Immature natural killer cell (primary cell): ENCODE results near the gene IL1RAP. TPM values are rescaled to one million over a fixed set of nuclear protein-coding genes. Genes with fewer than 3 reads are reported as not detected.

Source experiments
- DNase-seq, 3 donors: peaks; one replicate each; pipeline ENCODE4 v3.0.0; 2022; ENCODE audit warnings: mixed read lengths in 1 of 3
- H3K27ac Mint-ChIP-seq, 6 donors: one replicate each; pipeline ENCODE4 v1.8.0; 2020; ENCODE audit warnings: mixed read lengths in 6 of 6, mild to moderate bottlenecking in 5 of 6, inconsistent platforms in 4 of 6, moderate library complexity in 3 of 6
- H3K27me3 Mint-ChIP-seq, 3 donors: one replicate each; pipeline ENCODE4 v1.8.0; 2020 to 2021; ENCODE audit warnings: low read depth in 3 of 3, mild to moderate bottlenecking in 3 of 3, mixed read lengths in 3 of 3, moderate library complexity in 3 of 3, inconsistent platforms in 1 of 3
- H3K36me3 Mint-ChIP-seq, 3 donors: one replicate each; pipeline ENCODE4 v1.8.0; 2020; ENCODE audit warnings: mixed read lengths in 3 of 3, inconsistent platforms in 2 of 3, mild to moderate bottlenecking in 2 of 3
- H3K4me1 Mint-ChIP-seq, 2 donors: one replicate each; pipeline ENCODE4 v1.8.0; 2020; ENCODE audit warnings: inconsistent platforms in 2 of 2, mild to moderate bottlenecking in 2 of 2, mixed read lengths in 2 of 2, moderate library complexity in 1 of 2
- H3K4me3 Mint-ChIP-seq, 5 donors: one replicate each; pipeline ENCODE4 v1.8.0; 2020; ENCODE audit warnings: mild to moderate bottlenecking in 5 of 5, mixed read lengths in 5 of 5, inconsistent platforms in 3 of 5, moderate library complexity in 3 of 5
- H3K9me3 Mint-ChIP-seq, 6 donors: one replicate each; pipeline ENCODE4 v1.8.0; 2020; ENCODE audit warnings: mild to moderate bottlenecking in 6 of 6, mixed read lengths in 6 of 6, inconsistent platforms in 4 of 6, moderate library complexity in 3 of 6
- polyA plus RNA-seq, 3 donors: library from polyadenylated mRNA; unstranded; fragments of 300-500 nt; fragmentation: Illumina TruSeq; gene quantifications; one replicate each; pipeline ENCODE4 v1.2.3, GENCODE V29; 2021

Gene IL1RAP
- polyA plus RNA-seq, 3 donors from 2014 or later: 2.0 to 5.6 (median 2.4) TPM

GRCh38 chr3:190581041-190581541 lies 67.2 kb downstream of the IL1RAP start:
- Mint-ChIP-seq H3K4me1 (peaks cover 4 to 14% of the 10 kb centered on the region in 2 donors), H3K36me3 (peaks cover 0 to 11% (median 4%) of the 10 kb centered on the region in 3 donors), H3K4me3 (no peak overlapping the region), H3K9me3 (peaks cover 0 to 2% (median 0%) of the 10 kb centered on the region in 6 donors), H3K27me3 (no peaks in the 10 kb centered on the region), H3K27ac (no peak overlapping the region)
- DNase-seq: no peak

GRCh38 chr3:190582667-190583066 lies 68.8 kb downstream of the IL1RAP start:
- DNase-seq: no peak
- Mint-ChIP-seq H3K9me3 (no peaks in the 10 kb centered on the region), H3K27ac (no peak overlapping the region), H3K36me3 (peaks cover 0 to 8% (median 4%) of the 10 kb centered on the region in 3 donors), H3K4me1 (peaks cover 19 to 30% of the 10 kb centered on the region in 2 donors), H3K27me3 (no peaks in the 10 kb centered on the region), H3K4me3 (no peak overlapping the region)

- no peaks in the 10 kb centered on the region for H3K9me3 Mint-ChIP-seq
- H3K27ac Mint-ChIP-seq: peak overlapping the region in 5 of 6 donors; percentile 25 to 70 (median 61)
- DNase-seq: no peak
- peaks cover 19 to 22% of the 10 kb centered on the region in 2 donors for H3K4me1 Mint-ChIP-seq
- peaks cover 0 to 4% (median 0%) of the 10 kb centered on the region in 3 donors for H3K36me3 Mint-ChIP-seq
- H3K4me3 Mint-ChIP-seq: peak overlapping the region in 4 of 5 donors; percentile 28 to 42 (median 32)
- H3K27me3 Mint-ChIP-seq: no peaks in the 10 kb centered on the region
Observed at GRCh38 chr3:190585805-190586630, 72.1 kb downstream of the IL1RAP start.

- Mint-ChIP-seq H3K27me3 (no peaks in the 10 kb centered on the region), H3K4me1 (peaks cover 19 to 21% of the 10 kb centered on the region in 2 donors), H3K27ac (peak overlapping the region; percentile 25 to 70 (median 58)), H3K36me3 (peaks cover 0 to 4% (median 0%) of the 10 kb centered on the region in 3 donors), H3K4me3 (peak overlapping the region in 4 of 5 donors; percentile 28 to 42 (median 32)), H3K9me3 (no peaks in the 10 kb centered on the region)
- peak in 2 of 3 donors; percentile 2 to 14 for DNase-seq
Observed at GRCh38 chr3:190586631-190587011, 72.7 kb downstream of the IL1RAP start.

GRCh38 chr3:190588570-190588969 lies 74.7 kb downstream of the IL1RAP start:
- Mint-ChIP-seq H3K27me3 (peaks cover 0 to 4% (median 0%) of the 10 kb centered on the region in 3 donors), H3K4me3 (no peak overlapping the region), H3K4me1 (peaks cover 19 to 21% of the 10 kb centered on the region in 2 donors), H3K27ac (no peak overlapping the region), H3K9me3 (no peaks in the 10 kb centered on the region), H3K36me3 (peaks cover 0 to 4% (median 4%) of the 10 kb centered on the region in 3 donors)
- no peak for DNase-seq

- H3K4me3 Mint-ChIP-seq: no peak overlapping the region
- peaks cover 0 to 4% (median 0%) of the 10 kb centered on the region in 3 donors for H3K27me3 Mint-ChIP-seq
- no peak for DNase-seq
- H3K4me1 Mint-ChIP-seq: peaks cover 19 to 21% of the 10 kb centered on the region in 2 donors
- H3K27ac Mint-ChIP-seq: no peak overlapping the region
- H3K36me3 Mint-ChIP-seq: peaks cover 0 to 4% (median 4%) of the 10 kb centered on the region in 3 donors
- H3K9me3 Mint-ChIP-seq: no peaks in the 10 kb centered on the region
Observed at GRCh38 chr3:190589326-190589725, 75.4 kb downstream of the IL1RAP start.

GRCh38 chr3:190591080-190591479 lies 77.2 kb downstream of the IL1RAP start:
- no peak overlapping the region for H3K27ac Mint-ChIP-seq
- H3K9me3 Mint-ChIP-seq: no peaks in the 10 kb centered on the region
- H3K4me1 Mint-ChIP-seq: peaks cover 15 to 17% of the 10 kb centered on the region in 2 donors
- no peak for DNase-seq
- peaks cover 0 to 4% (median 0%) of the 10 kb centered on the region in 3 donors for H3K27me3 Mint-ChIP-seq
- peaks cover 0 to 8% (median 4%) of the 10 kb centered on the region in 3 donors for H3K36me3 Mint-ChIP-seq
- no peak overlapping the region for H3K4me3 Mint-ChIP-seq

- Mint-ChIP-seq H3K27ac (no peak overlapping the region), H3K4me1 (no peaks in the 10 kb centered on the region), H3K36me3 (peaks cover 0 to 8% (median 4%) of the 10 kb centered on the region in 3 donors), H3K27me3 (peaks cover 0 to 4% (median 0%) of the 10 kb centered on the region in 3 donors), H3K9me3 (no peaks in the 10 kb centered on the region), H3K4me3 (no peak overlapping the region)
- DNase-seq: no peak
Observed at GRCh38 chr3:190593075-190593474, 79.2 kb downstream of the IL1RAP start.

GRCh38 chr3:190594171-190594570 lies 80.3 kb downstream of the IL1RAP start:
- H3K27ac Mint-ChIP-seq: no peak overlapping the region
- peaks cover 0 to 4% (median 0%) of the 10 kb centered on the region in 3 donors for H3K27me3 Mint-ChIP-seq
- H3K9me3 Mint-ChIP-seq: no peaks in the 10 kb centered on the region
- no peaks in the 10 kb centered on the region for H3K4me1 Mint-ChIP-seq
- DNase-seq: no peak
- H3K4me3 Mint-ChIP-seq: peak overlapping the region in 1 of 5 donors; percentile 29
- peaks cover 0 to 8% (median 4%) of the 10 kb centered on the region in 3 donors for H3K36me3 Mint-ChIP-seq

- H3K27ac Mint-ChIP-seq: no peak overlapping the region
- no peak for DNase-seq
- H3K4me1 Mint-ChIP-seq: no peaks in the 10 kb centered on the region
- H3K27me3 Mint-ChIP-seq: peaks cover 0 to 4% (median 0%) of the 10 kb centered on the region in 3 donors
- peaks cover 2 to 8% (median 4%) of the 10 kb centered on the region in 3 donors for H3K36me3 Mint-ChIP-seq
- H3K4me3 Mint-ChIP-seq: no peak overlapping the region
- H3K9me3 Mint-ChIP-seq: no peaks in the 10 kb centered on the region
Observed at GRCh38 chr3:190595179-190595795, 81.4 kb downstream of the IL1RAP start.

GRCh38 chr3:190595807-190596206 lies 81.9 kb downstream of the IL1RAP start:
- Mint-ChIP-seq H3K9me3 (no peaks in the 10 kb centered on the region), H3K4me1 (no peaks in the 10 kb centered on the region), H3K36me3 (peaks cover 4 to 8% (median 4%) of the 10 kb centered on the region in 3 donors), H3K27ac (no peak overlapping the region), H3K4me3 (no peak overlapping the region), H3K27me3 (peaks cover 0 to 4% (median 0%) of the 10 kb centered on the region in 3 donors)
- DNase-seq: no peak

GRCh38 chr3:190596349-190597285 lies 82.7 kb downstream of the IL1RAP start:
- Mint-ChIP-seq H3K9me3 (no peaks in the 10 kb centered on the region), H3K4me3 (no peak overlapping the region), H3K36me3 (peaks cover 4 to 10% (median 4%) of the 10 kb centered on the region in 3 donors), H3K4me1 (no peaks in the 10 kb centered on the region), H3K27me3 (peaks cover 0 to 5% (median 0%) of the 10 kb centered on the region in 3 donors), H3K27ac (no peak overlapping the region)
- DNase-seq: no peak

GRCh38 chr3:190597291-190597690 lies 83.4 kb downstream of the IL1RAP start:
- no peak overlapping the region for H3K4me3 Mint-ChIP-seq
- peaks cover 0 to 5% (median 0%) of the 10 kb centered on the region in 3 donors for H3K27me3 Mint-ChIP-seq
- H3K36me3 Mint-ChIP-seq: peaks cover 4 to 13% (median 4%) of the 10 kb centered on the region in 3 donors
- DNase-seq: no peak
- H3K4me1 Mint-ChIP-seq: no peaks in the 10 kb centered on the region
- no peak overlapping the region for H3K27ac Mint-ChIP-seq
- no peaks in the 10 kb centered on the region for H3K9me3 Mint-ChIP-seq
